Measurements from ENCODE around the gene PATJ.
"Not testable (repeated sequence)": the region's sequence is repeated elsewhere in the genome, so short reads cannot be mapped to it uniquely, and the experiment has no call there.

Gene PATJ

GRCh38 chr1:61873581-61873980 is 131.3 kb downstream of the PATJ start:
- Histone ChIP-seq H4K20me1 (ENCODE audit: low read depth, low read length) (no peaks in the 10 kb centered on the region), H3K9ac (ENCODE audit: low read length) (no peak overlapping the region), H3K4me2 (ENCODE audit: low read depth, low read length, poor library complexity, severe bottlenecking) (no peak overlapping the region), H3K79me2 (ENCODE audit: insufficient read depth, low read length) (no peaks in the 10 kb centered on the region), H3K4me3 (ENCODE audit: insufficient read depth, low read length, poor library complexity, severe bottlenecking) (no peak overlapping the region), H2AFZ (ENCODE audit: low read depth, low read length, severe bottlenecking) (no peak overlapping the region), H3K36me3 (ENCODE audit: low read length) (no peaks in the 10 kb centered on the region; the same call in 1 of the 2 replicates), H3K27me3 (ENCODE audit: low read length) (no peaks in the 10 kb centered on the region), H3K9me2 (replicated peaks; ENCODE audit: insufficient read depth, low read length) (no peaks in the 10 kb centered on the region), H3K27ac (ENCODE audit: low read depth, low read length) (no peak overlapping the region), H3K9me3 (ENCODE audit: insufficient read depth, low read length) (peaks cover 19% of the 10 kb centered on the region; the same call in 1 of the 2 replicates), H3F3A (ENCODE audit: insufficient read depth) (no peaks in the 10 kb centered on the region)
- TF ChIP-seq EZH2phosphoT487 (conservative IDR thresholded peaks at IDR 0.05; ENCODE audit: low read length) (no peak), CTCF (IDR thresholded peaks at IDR 0.05; ENCODE audit: insufficient read depth, low read length, poor library complexity, severe bottlenecking) (no peak)

- Histone ChIP-seq H3K4me2 (ENCODE audit: low read depth, low read length, poor library complexity, severe bottlenecking) (no peak overlapping the region), H3K4me3 (ENCODE audit: insufficient read depth, low read length, poor library complexity, severe bottlenecking) (no peak overlapping the region), H3K36me3 (ENCODE audit: low read length) (no peaks in the 10 kb centered on the region; the same call in 1 of the 2 replicates), H3F3A (ENCODE audit: insufficient read depth) (no peaks in the 10 kb centered on the region), H3K9ac (ENCODE audit: low read length) (no peak overlapping the region), H3K9me2 (replicated peaks; ENCODE audit: insufficient read depth, low read length) (no peaks in the 10 kb centered on the region), H3K79me2 (ENCODE audit: insufficient read depth, low read length) (no peaks in the 10 kb centered on the region), H3K27ac (ENCODE audit: low read depth, low read length) (no peak overlapping the region), H3K9me3 (ENCODE audit: insufficient read depth, low read length) (peaks cover 19% of the 10 kb centered on the region; the same call in 1 of the 2 replicates), H4K20me1 (ENCODE audit: low read depth, low read length) (no peaks in the 10 kb centered on the region), H3K27me3 (ENCODE audit: low read length) (no peaks in the 10 kb centered on the region), H2AFZ (ENCODE audit: low read depth, low read length, severe bottlenecking) (no peak overlapping the region)
- TF ChIP-seq CTCF (IDR thresholded peaks at IDR 0.05; ENCODE audit: insufficient read depth, low read length, poor library complexity, severe bottlenecking) (no peak), EZH2phosphoT487 (conservative IDR thresholded peaks at IDR 0.05; ENCODE audit: low read length) (no peak)
Observed at GRCh38 chr1:61873994-61874393, 131.7 kb downstream of the PATJ start.

GRCh38 chr1:61875198-61875597 is 132.9 kb downstream of the PATJ start:
- H3K9me2 ChIP-seq (replicated peaks; ENCODE audit: insufficient read depth, low read length), result no peaks in the 10 kb centered on the region
- H3K79me2 ChIP-seq (ENCODE audit: insufficient read depth, low read length), result no peaks in the 10 kb centered on the region
- no peak overlapping the region for H3K27ac ChIP-seq (ENCODE audit: low read depth, low read length)
- H4K20me1 ChIP-seq (ENCODE audit: low read depth, low read length), result no peaks in the 10 kb centered on the region
- no peaks in the 10 kb centered on the region for H3K27me3 ChIP-seq (ENCODE audit: low read length)
- H3K9me3 ChIP-seq (ENCODE audit: insufficient read depth, low read length), result peaks cover 11% of the 10 kb centered on the region; the same call in 1 of the 2 replicates
- no peak overlapping the region for H3K4me3 ChIP-seq (ENCODE audit: insufficient read depth, low read length, poor library complexity, severe bottlenecking)
- H3F3A ChIP-seq (ENCODE audit: insufficient read depth), result no peaks in the 10 kb centered on the region
- no peak overlapping the region for H2AFZ ChIP-seq (ENCODE audit: low read depth, low read length, severe bottlenecking)
- TF ChIP-seq EZH2phosphoT487 (conservative IDR thresholded peaks at IDR 0.05; ENCODE audit: low read length) (no peak), CTCF (IDR thresholded peaks at IDR 0.05; ENCODE audit: insufficient read depth, low read length, poor library complexity, severe bottlenecking) (no peak)
- H3K36me3 ChIP-seq (ENCODE audit: low read length), result no peaks in the 10 kb centered on the region; the same call in 1 of the 2 replicates
- H3K9ac ChIP-seq (ENCODE audit: low read length), result no peak overlapping the region
- no peak overlapping the region for H3K4me2 ChIP-seq (ENCODE audit: low read depth, low read length, poor library complexity, severe bottlenecking)

- not testable (repeated sequence) for H3F3A ChIP-seq (ENCODE audit: insufficient read depth); H3K4me2 ChIP-seq (ENCODE audit: low read depth, low read length, poor library complexity, severe bottlenecking); H3K36me3 ChIP-seq (ENCODE audit: low read length); H3K79me2 ChIP-seq (ENCODE audit: insufficient read depth, low read length); H3K9me2 ChIP-seq (replicated peaks; ENCODE audit: insufficient read depth, low read length); H3K9me3 ChIP-seq (ENCODE audit: insufficient read depth, low read length); H3K9ac ChIP-seq (ENCODE audit: low read length); H3K27ac ChIP-seq (ENCODE audit: low read depth, low read length); H2AFZ ChIP-seq (ENCODE audit: low read depth, low read length, severe bottlenecking); H4K20me1 ChIP-seq (ENCODE audit: low read depth, low read length); H3K27me3 ChIP-seq (ENCODE audit: low read length); H3K4me3 ChIP-seq (ENCODE audit: insufficient read depth, low read length, poor library complexity, severe bottlenecking)
Observed at GRCh38 chr1:61879887-61880474, 137.7 kb downstream of the PATJ start.

All from SU-DHL-6 (cell line).